SK-N-SH (cell line): Measurements from ENCODE around the gene NHP2.

ENCODE experiments used
- CTCF ChIP-seq: fragments of 200-600 bp; sonication (generic); IDR thresholded peaks from 2 replicates; pipeline ENCODE4 v1.6.1; 2017; ENCODE audit warnings: antibody characterized with exemption, mild to moderate bottlenecking, moderate library complexity
- EZH2phosphoT487 ChIP-seq: fragments of 200-600 bp; sonication (generic); IDR thresholded peaks from 2 replicates; pipeline ENCODE4 v1.6.1; 2017; ENCODE audit warnings: low read depth, mixed run types, mild to moderate bottlenecking, antibody characterized with exemption, moderate library complexity, borderline replicate concordance
- JUND ChIP-seq: IDR thresholded peaks from 2 replicates; pipeline ENCODE4 v1.4.0; 2012
- MAX ChIP-seq: IDR thresholded peaks from 2 replicates; pipeline ENCODE4 v1.4.0; 2012; ENCODE audit warnings: low read depth
- NRF1 ChIP-seq: IDR thresholded peaks from 2 replicates; pipeline ENCODE4 v1.6.1; 2012; ENCODE audit warnings: low read depth, mild to moderate bottlenecking, low read length
- POLR2AphosphoS5 ChIP-seq: IDR thresholded peaks from 2 replicates; pipeline ENCODE4 v1.6.1; 2012; ENCODE audit warnings: low read depth, low read length
- RAD21 ChIP-seq: IDR thresholded peaks from 2 replicates; pipeline ENCODE4 v1.6.1; 2012; ENCODE audit warnings: mild to moderate bottlenecking, low read length
- RCOR1 ChIP-seq: fragments of 150-350 bp; IDR thresholded peaks from 2 replicates; pipeline ENCODE4 v1.6.1; 2017; ENCODE audit warnings: antibody characterized with exemption, low read length
- REST ChIP-seq: IDR thresholded peaks from 2 replicates; pipeline ENCODE4 v1.6.1; 2012; ENCODE audit warnings: mild to moderate bottlenecking, low read depth, low read length, moderate library complexity
- SIN3A ChIP-seq: IDR thresholded peaks from 2 replicates; pipeline ENCODE4 v1.6.1; 2012; ENCODE audit warnings: low read depth, mild to moderate bottlenecking, low read length, moderate library complexity, borderline replicate concordance
- TAF1 ChIP-seq: IDR thresholded peaks from 2 replicates; pipeline ENCODE4 v1.6.1; 2012; ENCODE audit warnings: low read depth, mild to moderate bottlenecking, low read length, moderate library complexity, borderline replicate concordance
- TCF12 ChIP-seq: IDR thresholded peaks from 2 replicates; pipeline ENCODE4 v1.4.0; 2012
- USF1 ChIP-seq: IDR thresholded peaks from 2 replicates; pipeline ENCODE4 v1.4.0; 2012; ENCODE audit warnings: low read depth, borderline replicate concordance

- no peak for TF ChIP-seq CTCF
- no peak for TF ChIP-seq USF1
- TF ChIP-seq SIN3A = no peak
- no peak for TF ChIP-seq RAD21
- TF ChIP-seq TCF12 = no peak
- no peak for TF ChIP-seq RCOR1
- no peak for TF ChIP-seq JUND
- TF ChIP-seq MAX = no peak
- no peak for TF ChIP-seq TAF1
- TF ChIP-seq NRF1 = no peak
- no peak for TF ChIP-seq POLR2AphosphoS5
- TF ChIP-seq EZH2phosphoT487 = no peak
- no peak for TF ChIP-seq REST
These were observed 9.8 kb downstream of the NHP2 start for GRCh38 chr5:178143901-178144300.
